ENCODE results near the gene SHKBP1.
"Not testable (repeated sequence)": the region's sequence is repeated elsewhere in the genome, so short reads cannot be mapped to it uniquely, and the experiment has no call there.

SHKBP1 gene

GRCh38 chr19:40576585-40577451 lies at the start of gene SHKBP1:
SHKBP1 (plus strand) TSS chr19:40576873; CDS start chr19:40576900, 27 bp downstream.
- DNase-seq (ENCODE audit: low read depth), result peak; percentile 93

- DNase-seq (ENCODE audit: low read depth), result no peak
Measured at GRCh38 chr19:40528078-40528477, 48.6 kb upstream of the SHKBP1 start.

GRCh38 chr19:40528533-40529092 lies 48.1 kb upstream of the SHKBP1 start:
- no peak for DNase-seq (ENCODE audit: low read depth)

GRCh38 chr19:40529093-40529954 lies 47.3 kb upstream of the SHKBP1 start:
- peak; percentile 29 for DNase-seq (ENCODE audit: low read depth)

GRCh38 chr19:40530091-40530901 lies 46.4 kb upstream of the SHKBP1 start:
- no peak for DNase-seq (ENCODE audit: low read depth)

GRCh38 chr19:40533508-40533907 lies 43.2 kb upstream of the SHKBP1 start:
- DNase-seq (ENCODE audit: low read depth), result no peak

GRCh38 chr19:40534148-40534547 lies 42.5 kb upstream of the SHKBP1 start:
- DNase-seq (ENCODE audit: low read depth), result no peak

GRCh38 chr19:40539070-40539469 lies 37.6 kb upstream of the SHKBP1 start:
- DNase-seq (ENCODE audit: low read depth), result no peak

- no peak for DNase-seq (ENCODE audit: low read depth)
Measured at GRCh38 chr19:40542202-40542859, 34.3 kb upstream of the SHKBP1 start.

GRCh38 chr19:40543029-40543597 lies 33.6 kb upstream of the SHKBP1 start:
- no peak for DNase-seq (ENCODE audit: low read depth)

- DNase-seq (ENCODE audit: low read depth), result not testable (repeated sequence)
Measured at GRCh38 chr19:40546153-40546841, 30.4 kb upstream of the SHKBP1 start.

GRCh38 chr19:40547190-40547589 lies 29.5 kb upstream of the SHKBP1 start:
- not testable (repeated sequence) for DNase-seq (ENCODE audit: low read depth)

GRCh38 chr19:40547836-40548235 lies 28.8 kb upstream of the SHKBP1 start:
- no peak for DNase-seq (ENCODE audit: low read depth)

GRCh38 chr19:40549007-40549708 lies 27.5 kb upstream of the SHKBP1 start:
- DNase-seq (ENCODE audit: low read depth), result no peak

- DNase-seq (ENCODE audit: low read depth), result no peak
Measured at GRCh38 chr19:40550951-40551350, 25.7 kb upstream of the SHKBP1 start.

- DNase-seq (ENCODE audit: low read depth), result no peak
Measured at GRCh38 chr19:40552848-40553247, 23.8 kb upstream of the SHKBP1 start.

GRCh38 chr19:40553885-40554857 lies 22.5 kb upstream of the SHKBP1 start:
- DNase-seq (ENCODE audit: low read depth), result no peak

GRCh38 chr19:40555978-40556689 lies 20.5 kb upstream of the SHKBP1 start:
- no peak for DNase-seq (ENCODE audit: low read depth)
